ENCODE measurements around the gene PSMD5. TPM values are rescaled to one million over a fixed set of nuclear protein-coding genes. Genes with fewer than 3 reads are reported as not detected.

The PSMD5 gene
- total and polyA plus RNA-seq, 2 of the 4 experiments (the other 2 are of a cell fraction) = 25.6 to 26.1 TPM

- POLR2A ChIA-PET (ENCODE audit: unreplicated experiment) = no interaction called here
- Histone ChIP-seq H4K20me1 (ENCODE audit: insufficient read depth, low read length) (no peaks in the 10 kb centered on the region), H3K9ac (ENCODE audit: low read depth, low read length) (no peak overlapping the region), H2BK5ac (ENCODE audit: low read depth, low read length, poor library complexity, severe bottlenecking) (no peak overlapping the region), H3K36me3 (ENCODE audit: control insufficient read depth, insufficient read depth, low read length) (peaks cover 16% of the 10 kb centered on the region), H3K27ac (ENCODE audit: insufficient read depth, low read length) (no peak overlapping the region), H3K4ac (ENCODE audit: low read depth, low read length) (no peak overlapping the region; the same call in 1 of the 2 replicates), H2BK15ac (ENCODE audit: low read depth, low read length) (no peak overlapping the region), H3K23ac (ENCODE audit: low read depth, low read length) (no peak overlapping the region), H3K18ac (ENCODE audit: low read depth, low read length) (no peak overlapping the region), H3K27me3 (ENCODE audit: control insufficient read depth, insufficient read depth, low read length) (no peaks in the 10 kb centered on the region), H4K91ac (ENCODE audit: insufficient read depth, low read depth, low read length) (no peak overlapping the region), H3K4me2 (ENCODE audit: low read depth, low read length) (no peak overlapping the region), H3K14ac (replicated peaks; ENCODE audit: low read depth, low read length) (no peak overlapping the region), H2AK5ac (ENCODE audit: low read depth, low read length) (peak overlapping the region; percentile 34; the same call in 1 of the 2 replicates), H3K56ac (ENCODE audit: extremely low read depth, insufficient read depth, low read length) (no peak overlapping the region), H3K9me1 (ENCODE audit: insufficient read depth, low read length) (peaks cover 28% of the 10 kb centered on the region; the same call in 1 of the 2 replicates), H2AK9ac (replicated peaks; ENCODE audit: low read depth, low read length, poor library complexity) (no peak overlapping the region), H2BK120ac (ENCODE audit: low read depth, low read length) (no peak overlapping the region), H4K5ac (ENCODE audit: low read depth, low read length) (no peak overlapping the region), H3K79me1 (ENCODE audit: low read depth in 1 of 2, low read length in 2 of 2) (peaks cover 19 to 57% of the 10 kb centered on the region in 2 experiments), H4K8ac (ENCODE audit: low read depth in 2 of 2, low read length in 2 of 2) (0 out of 4 replicates have a peak overlapping the region, but pooled peaks of 1 of the 2 experiments have one; percentile 4), H2AFZ (replicated peaks; ENCODE audit: low read length, poor library complexity) (no peak overlapping the region), H3K4me3 (ENCODE audit: insufficient read depth, low read depth, low read length) (no peak overlapping the region), H3K9me3 (ENCODE audit: control insufficient read depth, insufficient read depth, low read length) (no peaks in the 10 kb centered on the region), H3K4me1 (ENCODE audit: control insufficient read depth, insufficient read depth, low read length) (peaks cover 19% of the 10 kb centered on the region), H2BK20ac (ENCODE audit: low read depth, low read length) (no peak overlapping the region)
- DNase-seq (no peak), ATAC-seq (ENCODE audit: low read depth) (no peak)
- WGBS, 2 experiments (ENCODE audit: extremely low coverage in 2 of 2, insufficient read length in 1 of 2) = no CpG with 5 or more reads among the region's 4 CpGs
- CTCF ChIA-PET = interaction anchor here (0.6 kb wide), 1 partner anchor 462 kb away, joined by 3 read pairs; no protein-coding TSS in a partner anchor
- no TSS peak for BruUV-seq (replicated peaks)
- TF ChIP-seq MXI1 (IDR thresholded peaks at IDR 0.05; ENCODE audit: borderline replicate concordance, low read depth, low read length) = no peak
- no peak for TF ChIP-seq ELK1 (IDR thresholded peaks at IDR 0.05; ENCODE audit: borderline replicate concordance, low read depth, low read length)
- TF ChIP-seq CHD1 (IDR thresholded peaks at IDR 0.05; ENCODE audit: low read depth, low read length) = no peak
- TF ChIP-seq MAFK (IDR thresholded peaks at IDR 0.05; ENCODE audit: low read depth, low read length) = no peak
- no peak for TF ChIP-seq RFX5 (IDR thresholded peaks at IDR 0.05; ENCODE audit: low read depth, low read length)
- no peak for TF ChIP-seq MAZ (IDR thresholded peaks at IDR 0.05; ENCODE audit: borderline replicate concordance, low read depth, low read length)
- TF ChIP-seq CEBPB (IDR thresholded peaks at IDR 0.05; ENCODE audit: low read depth, low read length) = no peak
- TF ChIP-seq, protein P1, sequence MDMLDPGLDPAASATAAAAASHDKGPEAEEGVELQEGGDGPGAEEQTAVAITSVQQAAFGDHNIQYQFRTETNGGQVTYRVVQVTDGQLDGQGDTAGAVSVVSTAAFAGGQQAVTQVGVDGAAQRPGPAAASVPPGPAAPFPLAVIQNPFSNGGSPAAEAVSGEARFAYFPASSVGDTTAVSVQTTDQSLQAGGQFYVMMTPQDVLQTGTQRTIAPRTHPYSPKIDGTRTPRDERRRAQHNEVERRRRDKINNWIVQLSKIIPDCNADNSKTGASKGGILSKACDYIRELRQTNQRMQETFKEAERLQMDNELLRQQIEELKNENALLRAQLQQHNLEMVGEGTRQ (IDR thresholded peaks at IDR 0.05; ENCODE audit: low read depth, low read length) = no peak
- TF ChIP-seq RCOR1 (IDR thresholded peaks at IDR 0.05; ENCODE audit: insufficient replicate concordance, low read length) = no peak
- TF ChIP-seq FOS (IDR thresholded peaks at IDR 0.05; ENCODE audit: low read depth, low read length) = no peak
- TF ChIP-seq SMC3 (IDR thresholded peaks at IDR 0.05; ENCODE audit: low read depth, low read length) = no peak
- no peak for TF ChIP-seq BHLHE40 (IDR thresholded peaks at IDR 0.05; ENCODE audit: low read depth, low read length)
- dilution Hi-C loops (cut with HindIII; ENCODE audit: low sequenced_read_pairs, unreplicated experiment) = no loop called here
- in situ Hi-C loops (cut with MboI; ENCODE audit: low sequenced_read_pairs) = loop anchor here (5.0 kb wide), 1 partner anchor 64 kb away; no protein-coding TSS in a partner anchor
- intact Hi-C loops (cut with micrococcal nuclease) = no loop called here
Observed at GRCh38 chr9:120873512-120873911, 30.8 kb upstream of the PSMD5 start.

Data from IMR-90 (cell line).